HG02943 (cell line): Measurements from ENCODE around the gene AQP2.

Source experiments
- ATAC-seq: cut with Tn5 transposase; IDR thresholded peaks from one replicate; pipeline ENCODE4 v1.9.1; 2021; ENCODE audit warnings: mild to moderate bottlenecking, low read depth, moderate library complexity; ENCODE audit not compliant: unreplicated experiment

AQP2 gene, protein sequence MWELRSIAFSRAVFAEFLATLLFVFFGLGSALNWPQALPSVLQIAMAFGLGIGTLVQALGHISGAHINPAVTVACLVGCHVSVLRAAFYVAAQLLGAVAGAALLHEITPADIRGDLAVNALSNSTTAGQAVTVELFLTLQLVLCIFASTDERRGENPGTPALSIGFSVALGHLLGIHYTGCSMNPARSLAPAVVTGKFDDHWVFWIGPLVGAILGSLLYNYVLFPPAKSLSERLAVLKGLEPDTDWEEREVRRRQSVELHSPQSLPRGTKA

DNA sequence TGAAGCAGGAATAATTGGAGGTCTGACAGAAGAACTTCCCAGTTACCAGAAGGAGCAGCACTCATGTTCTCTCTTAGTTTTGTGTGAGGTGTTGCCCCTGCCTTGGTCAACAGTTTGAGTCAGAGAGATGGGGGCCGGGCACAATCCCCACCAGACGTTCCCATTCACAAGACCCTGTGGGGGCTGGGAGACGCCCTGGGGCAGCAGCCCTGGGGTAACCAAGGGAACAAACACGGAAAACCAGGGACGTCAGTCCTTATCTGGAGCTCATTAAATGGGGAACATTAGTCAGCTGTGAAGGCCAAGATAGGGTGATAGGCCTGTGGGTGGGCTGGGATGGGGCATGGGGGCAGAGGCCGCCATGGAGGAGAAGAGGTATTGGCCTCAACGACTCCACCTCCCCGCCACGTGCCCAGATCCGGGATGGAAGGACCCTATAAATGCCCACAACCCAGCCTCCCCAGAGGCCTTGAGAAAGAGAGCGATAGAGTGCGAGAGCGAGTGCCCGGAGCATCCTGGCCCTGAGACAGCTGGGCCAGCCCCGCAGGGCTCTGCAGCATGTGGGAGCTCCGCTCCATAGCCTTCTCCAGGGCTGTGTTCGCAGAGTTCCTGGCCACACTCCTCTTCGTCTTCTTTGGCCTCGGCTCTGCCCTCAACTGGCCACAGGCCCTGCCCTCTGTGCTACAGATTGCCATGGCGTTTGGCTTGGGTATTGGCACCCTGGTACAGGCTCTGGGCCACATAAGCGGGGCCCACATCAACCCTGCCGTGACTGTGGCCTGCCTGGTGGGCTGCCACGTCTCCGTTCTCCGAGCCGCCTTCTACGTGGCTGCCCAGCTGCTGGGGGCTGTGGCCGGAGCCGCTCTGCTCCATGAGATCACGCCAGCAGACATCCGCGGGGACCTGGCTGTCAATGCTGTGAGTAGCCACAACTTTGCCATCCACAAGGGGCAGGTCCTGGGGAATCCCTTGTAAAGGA lies at the start of gene AQP2:
Gene AQP2, plus strand, starts transcription at position 465 of the 979 bp plus-strand sequence. Its CDS starts 94 bp downstream, at position 559.
- no peak for ATAC-seq

DNA sequence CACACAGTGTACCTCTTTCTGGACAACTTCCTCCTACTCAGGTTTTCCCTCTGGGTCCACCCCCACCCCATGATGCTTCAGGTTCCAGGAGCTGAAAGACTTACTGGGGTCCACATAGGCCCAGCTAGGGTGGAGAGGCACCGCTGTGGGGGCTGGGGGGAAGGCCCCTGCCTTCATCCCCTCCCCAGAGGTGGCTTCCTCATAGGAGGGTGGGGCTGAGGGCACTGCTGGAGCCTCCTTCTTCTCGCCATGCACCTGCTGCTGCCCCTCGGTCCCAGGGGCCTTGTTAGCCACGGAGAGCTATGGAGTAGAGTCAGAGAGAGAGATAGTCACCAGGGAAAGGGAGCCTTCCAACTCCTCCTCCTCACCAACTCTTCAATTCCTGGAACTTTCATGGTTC lies 49.5 kb upstream of the AQP2 start:
- no peak for ATAC-seq

DNA sequence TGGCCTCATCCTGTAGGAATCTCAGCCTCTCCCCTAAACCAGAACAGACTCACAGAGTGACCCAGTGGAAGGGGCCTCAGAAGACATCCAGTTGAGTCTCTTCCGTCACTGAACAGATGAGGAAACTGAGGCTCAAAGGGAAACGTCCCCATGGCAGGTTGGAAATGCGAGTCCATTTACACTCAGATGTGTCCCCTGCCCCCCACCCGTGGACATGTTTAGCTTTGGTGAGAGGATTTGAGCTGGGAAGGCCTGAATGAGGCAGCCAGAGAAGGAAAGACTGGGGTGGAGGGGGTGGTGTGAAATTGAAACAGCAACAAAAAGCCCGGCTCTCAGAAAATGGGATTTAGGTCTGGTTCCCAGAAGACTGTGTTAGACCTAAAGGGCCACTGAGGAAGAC lies 48.6 kb upstream of the AQP2 start:
- no peak for ATAC-seq

DNA sequence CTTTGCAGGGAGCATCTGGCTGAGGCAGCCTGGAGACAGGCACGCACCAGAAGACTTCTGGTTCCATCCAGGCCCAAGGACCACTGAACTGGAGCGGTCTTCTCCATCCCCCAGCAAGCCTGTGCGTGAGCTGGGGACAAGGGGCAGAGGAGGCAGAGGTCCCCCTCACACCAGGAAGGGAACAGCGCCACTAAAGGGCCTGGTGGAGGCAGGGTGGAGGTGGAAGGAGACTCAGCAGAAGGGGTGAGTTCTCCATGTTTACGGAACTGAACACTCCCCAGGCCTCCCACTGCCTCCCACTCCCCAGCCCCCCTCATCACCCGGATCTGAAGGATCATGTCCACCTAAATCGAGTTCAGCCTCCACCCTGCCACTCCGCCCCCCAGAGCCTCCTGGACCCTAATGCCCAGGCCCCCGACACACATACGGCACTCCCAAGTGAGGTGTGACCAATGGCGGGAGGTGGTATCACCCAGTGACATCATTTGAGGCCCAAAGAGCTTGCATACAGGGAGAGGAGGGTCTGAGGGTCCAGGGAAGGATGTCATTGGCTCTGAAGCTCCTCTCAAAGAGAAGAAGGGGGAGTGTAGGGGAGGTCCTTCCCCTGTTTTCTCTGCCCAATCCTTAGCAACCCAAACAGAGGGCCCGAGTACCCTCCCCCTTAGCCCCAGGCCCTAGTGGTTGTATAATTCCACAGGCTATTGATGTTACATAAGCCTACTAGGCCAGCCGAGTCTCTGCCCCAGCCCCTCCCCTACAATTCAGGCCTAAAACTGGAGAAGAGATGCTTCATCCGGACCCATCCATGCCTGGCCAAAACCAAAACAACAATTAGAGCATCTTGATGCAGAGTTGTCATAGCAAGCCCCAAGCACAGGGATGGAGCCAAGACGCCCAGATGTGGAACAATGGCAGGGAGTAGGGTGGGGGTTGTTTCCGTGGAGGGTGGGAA lies 47.9 kb upstream of the AQP2 start:
- ATAC-seq = no peak

DNA sequence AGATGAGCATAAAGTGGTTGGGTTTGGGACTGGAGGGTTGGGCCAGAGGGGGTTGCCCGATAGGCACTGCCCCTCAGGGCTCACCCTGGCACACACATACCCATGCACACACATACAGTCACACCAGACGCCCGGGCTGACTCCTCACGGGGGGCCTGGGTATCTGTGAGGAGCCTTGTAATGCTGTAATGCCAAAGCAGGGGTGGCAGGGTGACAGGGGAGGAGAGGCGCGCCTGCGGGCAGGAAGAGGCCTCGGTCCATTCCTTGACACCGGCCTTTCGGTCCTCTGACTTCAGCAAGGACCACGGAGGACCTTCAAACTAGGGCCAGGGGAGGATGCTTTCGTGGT lies 47.2 kb upstream of the AQP2 start:
- no peak for ATAC-seq

DNA sequence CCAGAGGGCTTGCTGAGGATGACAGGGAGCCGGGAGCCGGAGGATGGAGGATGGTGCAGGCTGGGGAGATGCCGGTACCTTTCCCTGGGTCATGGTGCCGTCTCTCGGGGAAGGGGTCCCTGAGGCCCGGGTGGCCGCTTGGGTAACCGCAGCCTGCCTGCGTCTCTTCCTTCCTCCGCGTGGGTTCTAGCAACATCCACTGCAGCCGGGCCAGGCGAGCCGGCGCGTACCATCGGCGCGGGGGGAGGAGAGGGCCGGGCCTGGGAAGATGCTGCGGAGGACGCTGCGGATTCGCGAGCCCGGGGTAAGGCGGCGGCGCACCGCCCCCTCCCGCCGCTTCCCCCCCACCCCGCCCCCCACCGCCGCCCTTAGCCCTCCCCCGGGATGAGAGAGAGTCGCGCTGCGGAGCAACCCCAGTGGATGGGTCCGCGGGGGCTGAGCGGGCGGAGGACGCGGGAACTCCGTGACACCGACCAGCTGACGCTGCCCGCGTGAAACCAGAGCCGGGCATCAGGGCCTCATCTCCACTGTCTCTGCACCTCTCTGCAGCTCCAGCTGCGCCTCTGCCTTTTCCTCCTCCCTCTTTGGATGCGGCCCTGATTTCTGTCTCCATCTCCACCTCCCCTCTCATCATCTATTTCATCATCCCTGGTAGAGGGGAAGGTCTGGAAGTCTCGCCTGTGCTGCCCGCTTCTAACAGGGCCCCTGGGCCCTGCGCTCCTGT lies 46.7 kb upstream of the AQP2 start, which contains the start of gene FAIM2:
Gene FAIM2, minus strand, starts transcription at position 201 of the 724 bp plus-strand sequence. Its CDS starts 108 bp downstream, at position 93.
- no peak for ATAC-seq

DNA sequence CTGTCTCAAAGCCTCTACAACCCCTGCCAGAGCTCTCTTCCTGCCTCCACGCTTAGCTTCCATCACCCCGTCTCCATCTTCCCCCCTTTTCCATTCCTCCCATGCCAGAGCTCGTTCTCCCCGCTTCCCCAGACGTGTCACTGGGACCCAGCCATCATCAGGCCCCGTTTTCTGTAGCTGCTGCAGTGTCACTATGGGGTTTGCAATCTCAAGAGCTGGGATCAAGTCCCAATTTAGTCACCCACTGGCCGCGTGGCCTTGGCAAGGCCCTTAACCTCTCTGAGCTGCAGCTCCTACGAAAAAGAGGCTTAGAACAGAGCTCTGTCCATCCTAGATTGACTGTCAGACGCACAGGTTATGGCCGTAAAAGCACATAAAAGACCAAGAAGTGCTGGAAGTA lies 45.9 kb upstream of the AQP2 start:
- ATAC-seq = no peak

DNA sequence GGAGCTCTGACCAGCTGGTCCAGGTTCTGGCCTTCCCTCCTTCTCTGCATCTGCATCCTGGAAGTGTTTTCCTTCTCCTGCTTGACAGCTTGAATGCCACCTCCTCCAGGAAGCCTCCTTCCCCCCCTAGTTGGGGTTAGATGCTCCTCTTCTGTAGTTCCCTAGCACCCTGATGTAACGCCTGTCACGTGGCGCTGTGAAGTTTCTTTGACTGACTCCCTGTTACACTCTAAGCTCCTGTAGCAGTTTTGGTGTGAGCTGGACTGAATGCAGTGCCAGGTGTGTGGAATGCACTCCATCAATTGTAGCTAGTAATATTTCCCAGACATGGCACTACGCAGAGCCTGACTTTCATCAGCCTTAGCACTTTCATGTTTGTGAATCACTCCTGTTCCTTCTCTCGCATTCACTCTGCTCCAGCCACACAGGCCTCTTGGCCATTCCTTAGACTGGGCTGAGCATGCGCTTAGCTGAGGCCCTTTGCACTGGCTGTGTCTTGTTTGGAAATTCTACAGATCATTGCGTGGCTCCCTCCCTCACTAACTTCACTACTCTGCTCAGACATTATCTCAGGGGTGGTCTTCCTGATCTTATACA lies 44.7 kb upstream of the AQP2 start:
- ATAC-seq = no peak

DNA sequence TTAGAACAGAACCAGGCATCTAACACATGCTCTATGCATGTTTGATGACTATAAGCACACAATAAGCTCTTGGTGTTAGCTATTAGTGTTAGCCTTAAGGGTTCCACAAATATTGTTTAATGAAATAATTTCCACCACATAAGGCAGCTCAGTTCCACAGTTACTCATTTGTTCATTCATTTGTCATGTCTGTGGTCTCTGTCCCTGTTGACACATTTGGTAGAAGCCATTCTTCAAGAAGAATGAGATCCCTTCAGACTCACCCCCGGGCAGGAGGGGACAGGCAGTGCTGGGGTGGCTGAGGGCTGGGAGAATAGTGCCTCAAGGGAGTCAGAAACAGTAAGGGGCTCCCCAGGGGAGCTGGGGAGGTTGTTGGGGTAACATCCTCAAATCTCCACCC lies 43.2 kb upstream of the AQP2 start:
- no peak for ATAC-seq

DNA sequence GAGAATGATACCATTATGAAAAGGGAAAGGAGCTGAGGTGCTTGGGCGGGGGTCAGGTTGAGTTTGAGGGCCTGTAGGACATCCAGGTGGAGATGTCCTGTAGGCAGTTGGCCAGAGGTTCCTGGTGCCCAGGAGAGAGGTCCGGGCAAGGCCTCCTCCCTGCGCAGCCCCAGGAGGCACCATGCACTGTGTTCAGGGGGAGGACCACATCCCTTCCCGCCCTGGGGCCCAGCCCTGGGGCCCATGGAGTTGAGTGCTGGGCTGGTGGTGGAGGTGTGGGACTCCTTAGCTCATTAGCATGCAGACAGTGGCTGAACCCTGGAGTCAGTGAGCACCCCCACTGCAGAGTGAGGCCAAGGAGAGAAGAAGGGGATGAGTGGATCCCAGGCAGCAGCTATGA lies 41.2 kb upstream of the AQP2 start:
- no peak for ATAC-seq

DNA sequence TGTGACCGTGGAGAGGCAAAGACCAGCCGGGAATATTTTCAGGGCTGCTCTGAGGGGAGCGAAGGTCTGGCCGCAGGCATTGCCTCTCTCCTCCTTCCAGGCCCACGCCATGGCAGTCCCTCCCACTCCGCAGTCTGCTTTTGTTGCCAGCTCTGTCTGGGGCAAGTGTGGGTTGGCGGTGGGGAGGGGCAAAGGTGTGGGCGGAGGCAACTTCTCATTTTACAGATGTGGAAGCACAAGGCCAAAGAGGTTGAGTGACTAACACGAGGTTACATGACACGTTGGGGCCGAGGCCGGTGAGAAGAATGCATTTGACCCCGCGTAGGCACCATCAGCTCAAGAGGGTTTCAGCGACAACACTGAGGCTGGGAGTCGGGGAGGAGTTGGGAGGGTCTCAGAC lies 40.7 kb upstream of the AQP2 start:
- no peak for ATAC-seq

DNA sequence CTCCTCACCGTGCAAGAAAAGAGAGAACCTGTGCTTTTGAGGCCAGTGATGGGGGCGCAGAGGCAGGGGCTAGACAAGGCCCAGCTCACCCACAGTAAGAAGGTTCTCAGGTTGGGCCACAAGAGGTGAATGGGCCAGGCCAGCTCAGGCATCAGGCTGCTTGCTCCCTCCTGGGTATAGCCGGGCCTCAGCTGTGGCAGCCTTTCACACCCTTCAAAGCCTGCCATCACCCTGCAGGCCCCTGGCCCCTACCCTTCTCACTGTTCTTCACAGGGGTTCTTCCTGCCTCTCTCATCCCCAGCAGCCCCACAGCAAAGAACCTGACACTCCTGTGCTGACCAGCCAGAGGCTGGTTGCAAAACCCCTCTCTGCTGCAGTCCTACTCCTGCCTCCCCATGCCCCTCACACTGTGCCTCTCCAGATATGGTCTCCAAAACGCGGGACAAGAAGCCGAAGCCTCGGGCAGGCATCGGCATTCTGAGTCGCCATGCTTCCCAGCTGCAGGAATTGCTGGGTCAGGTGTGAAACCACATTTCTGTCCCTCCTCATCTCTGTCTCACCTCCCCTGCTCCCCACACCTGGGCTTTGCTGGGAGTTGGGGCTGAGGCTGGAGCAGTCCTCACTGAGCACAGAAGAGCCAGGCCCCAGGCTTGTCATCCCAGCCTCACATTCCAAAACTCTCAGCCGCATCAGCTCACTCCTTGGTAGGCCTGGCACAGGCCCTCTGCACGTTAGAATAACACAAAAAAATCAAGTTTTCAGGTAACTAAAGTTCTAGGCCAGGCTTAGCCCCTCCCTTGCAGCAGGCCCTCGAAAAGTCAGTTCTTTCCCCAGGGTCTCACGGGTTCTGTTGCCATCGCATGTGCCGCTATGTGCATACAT lies 40.0 kb upstream of the AQP2 start:
- ATAC-seq = no peak

DNA sequence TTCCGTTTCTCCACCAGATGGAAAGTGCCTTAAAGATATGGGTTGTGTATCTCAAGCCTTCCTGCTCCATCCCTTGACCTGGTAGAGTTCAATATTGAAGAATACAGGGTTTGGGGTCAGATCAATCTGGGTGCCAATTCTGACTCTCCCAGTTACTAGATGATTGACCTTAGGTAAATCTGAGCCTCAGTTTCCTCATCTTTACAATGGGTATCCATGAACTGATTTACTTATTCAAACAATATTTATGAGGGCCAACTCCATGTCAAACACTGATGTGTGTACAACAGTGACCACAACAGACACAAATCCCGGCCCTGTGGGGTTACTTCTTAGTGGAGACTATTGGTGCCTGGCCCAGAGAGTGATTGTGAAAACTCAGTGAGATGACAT lies 39.3 kb upstream of the AQP2 start:
- ATAC-seq = no peak

DNA sequence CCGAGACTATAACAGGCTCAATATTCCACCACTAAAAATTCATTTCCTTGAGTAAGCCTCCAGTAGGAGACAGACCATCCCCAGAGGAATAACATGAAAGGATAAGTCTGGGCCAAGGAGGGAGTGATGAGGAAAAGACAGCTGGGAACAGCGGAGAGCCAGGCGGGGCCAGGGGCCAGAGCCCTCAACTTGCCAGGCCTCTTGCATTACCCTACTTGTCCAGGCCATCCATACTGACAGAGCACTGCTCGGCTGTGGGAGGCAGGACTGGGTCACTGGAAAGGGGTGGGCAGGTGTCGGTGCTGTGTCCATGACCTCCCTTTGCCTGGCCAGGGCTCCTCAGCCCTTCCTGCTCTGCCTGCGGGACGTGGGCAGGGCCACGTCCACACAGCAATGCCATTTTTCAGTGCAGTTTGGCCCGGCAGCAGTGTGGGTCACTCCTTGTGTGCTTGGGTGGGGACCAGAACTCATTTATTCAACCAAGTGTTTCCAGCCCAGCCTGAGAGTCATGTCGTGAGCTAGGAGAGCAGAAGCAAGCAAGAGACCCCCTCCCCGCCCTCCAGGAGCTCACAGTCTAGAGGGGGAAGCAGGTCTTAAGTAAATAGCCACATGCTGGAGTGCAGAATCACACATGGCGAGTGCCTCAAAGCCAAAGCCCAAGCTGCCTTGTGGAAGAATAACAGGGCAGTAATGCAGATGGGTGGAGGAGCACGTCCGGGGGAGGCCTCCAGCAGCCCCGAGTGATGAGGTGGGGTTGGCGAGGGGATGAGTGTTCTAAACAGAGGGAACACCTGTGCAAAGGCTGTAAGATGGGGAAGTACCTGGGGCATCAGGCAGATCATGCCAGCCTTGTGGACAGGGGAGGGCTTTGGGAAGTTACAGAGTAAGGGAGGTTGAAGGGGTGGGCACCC lies 37.9 kb upstream of the AQP2 start:
- no peak for ATAC-seq

DNA sequence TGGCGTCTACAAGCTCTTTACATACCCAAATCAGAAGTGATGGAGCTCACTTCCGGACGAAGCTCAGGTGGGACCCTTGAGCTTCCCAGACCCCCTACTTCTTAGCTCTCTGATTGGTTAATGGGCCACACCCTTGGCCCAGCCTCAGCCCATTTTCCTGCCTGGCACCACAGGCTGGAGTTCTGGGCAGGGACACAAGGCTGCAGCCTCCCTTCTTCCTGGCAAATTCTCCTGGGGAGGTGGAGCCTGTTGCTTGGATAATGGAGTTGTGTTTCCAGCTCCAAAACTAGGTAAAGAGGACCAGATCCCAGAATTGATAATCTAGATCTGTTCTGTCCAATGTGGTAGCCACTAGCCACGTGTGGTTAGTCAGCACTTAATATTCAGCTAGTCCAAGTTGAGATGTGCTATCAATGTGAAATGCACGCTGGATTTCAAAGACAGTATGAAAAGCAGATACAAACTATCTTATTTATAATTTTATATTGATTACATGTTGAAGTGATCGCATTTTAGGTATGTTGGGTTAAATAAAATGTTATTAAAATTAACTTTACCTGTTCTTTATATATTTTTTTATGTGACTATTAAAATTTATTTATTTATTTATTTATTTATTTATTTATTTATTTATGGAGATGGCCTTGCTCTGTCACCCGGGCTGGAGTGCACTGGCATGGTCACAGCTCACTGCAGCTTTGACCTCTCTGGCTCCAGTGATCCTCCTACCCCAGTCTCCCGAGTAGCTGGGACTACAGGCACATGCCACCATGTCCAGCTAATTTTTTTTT lies 34.2 kb upstream of the AQP2 start:
- no peak for ATAC-seq

DNA sequence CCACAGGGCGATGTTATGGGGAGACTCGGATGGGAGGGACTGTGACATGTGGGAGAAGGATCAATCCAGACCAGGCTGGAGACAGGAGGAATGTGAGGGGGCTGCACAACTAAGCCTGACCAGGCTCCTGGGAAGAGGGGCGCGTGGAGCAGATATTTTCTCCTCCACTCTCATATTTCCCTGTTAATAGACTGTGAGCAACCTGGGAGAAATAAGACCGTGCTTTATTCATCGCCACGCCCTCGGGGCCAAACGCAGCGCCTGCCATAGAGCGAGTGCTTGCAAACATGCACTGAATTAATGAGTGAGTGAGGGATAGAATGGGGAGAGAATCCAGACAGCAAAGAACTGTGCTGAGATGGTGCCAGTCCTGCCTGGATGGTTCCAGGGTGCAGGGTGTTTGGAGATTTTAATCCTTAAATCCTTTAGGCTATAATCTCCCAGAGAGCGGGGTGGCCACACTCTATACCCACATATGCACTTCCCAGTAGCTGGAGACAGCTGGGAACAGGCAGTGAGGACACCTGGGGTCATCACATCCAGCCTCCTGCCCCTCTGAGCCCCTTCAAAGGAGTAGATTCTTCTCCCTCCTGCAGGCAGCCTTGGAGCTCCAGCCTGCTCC lies 33.3 kb upstream of the AQP2 start:
- ATAC-seq = no peak
